Activated CD8-positive, alpha-beta memory T cell treated with anti-CD3 and anti-CD28 coated beads, Interleukin-2, amount 50 U/mL, for 48 hours (primary cell): ENCODE measurements around the gene PCARE.

Experiments used
- DNase-seq: peaks from one replicate; pipeline ENCODE4 v3.0.0-alpha.2; 2020

Gene PCARE

DNA sequence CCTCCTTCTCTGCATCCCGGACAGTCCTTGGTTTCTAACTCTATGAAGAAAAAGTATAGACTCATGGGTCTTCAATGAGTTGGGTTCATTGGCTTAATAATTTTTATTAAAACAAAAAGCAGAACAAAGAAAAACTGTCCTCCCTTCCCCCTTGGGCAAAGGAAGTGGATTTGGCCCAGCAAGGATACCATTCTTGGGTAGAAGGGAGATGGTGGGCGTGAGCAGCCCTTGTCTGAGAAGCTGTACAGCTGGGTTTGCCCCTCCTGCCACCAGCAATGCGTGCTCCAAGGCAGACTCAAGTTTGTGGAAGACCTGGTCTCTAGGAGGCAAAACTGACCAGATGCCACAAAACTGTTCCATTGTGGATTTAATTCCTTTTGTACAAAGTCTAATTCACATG lies 12.7 kb downstream of the PCARE start:
- no peak for DNase-seq

DNA sequence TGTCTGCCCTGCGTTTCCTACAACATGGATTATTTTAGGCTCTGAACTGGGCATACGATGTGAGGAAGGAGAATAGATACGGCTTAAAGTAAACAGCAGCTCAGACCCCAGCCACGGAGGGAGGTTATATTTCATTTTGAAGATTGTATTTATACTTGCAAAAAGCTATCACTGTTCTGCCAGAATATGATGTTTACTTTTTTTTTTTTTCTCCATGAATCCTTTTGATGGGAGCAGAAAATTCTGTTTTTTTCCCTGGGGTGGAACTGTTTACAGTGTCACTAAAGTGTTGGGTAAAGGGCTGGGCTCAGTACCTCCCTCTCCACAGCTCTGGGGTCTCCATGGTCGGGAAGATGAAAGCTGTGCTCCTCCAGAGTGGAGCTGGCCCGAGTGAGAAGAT lies 13.1 kb downstream of the PCARE start:
- DNase-seq = no peak

DNA sequence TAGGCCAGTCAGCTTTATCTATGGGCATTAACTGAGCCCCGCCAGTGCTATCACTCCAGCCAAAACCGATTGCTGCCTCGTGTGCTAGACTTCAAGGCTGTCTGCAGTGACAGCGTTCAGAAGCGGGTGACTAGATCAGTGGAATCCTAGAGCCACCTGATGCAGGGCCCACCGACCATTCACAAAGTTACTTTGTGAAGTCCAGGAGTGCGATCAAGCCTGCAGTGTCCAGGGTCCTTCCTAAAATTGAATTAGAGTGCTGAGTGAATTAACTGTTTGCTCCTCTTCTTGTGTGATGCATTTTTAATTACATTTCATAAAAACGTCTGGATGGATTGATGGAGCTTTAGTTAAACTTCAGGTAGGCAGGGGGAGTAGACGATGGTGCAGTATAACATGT lies 13.9 kb downstream of the PCARE start:
- no peak for DNase-seq

DNA sequence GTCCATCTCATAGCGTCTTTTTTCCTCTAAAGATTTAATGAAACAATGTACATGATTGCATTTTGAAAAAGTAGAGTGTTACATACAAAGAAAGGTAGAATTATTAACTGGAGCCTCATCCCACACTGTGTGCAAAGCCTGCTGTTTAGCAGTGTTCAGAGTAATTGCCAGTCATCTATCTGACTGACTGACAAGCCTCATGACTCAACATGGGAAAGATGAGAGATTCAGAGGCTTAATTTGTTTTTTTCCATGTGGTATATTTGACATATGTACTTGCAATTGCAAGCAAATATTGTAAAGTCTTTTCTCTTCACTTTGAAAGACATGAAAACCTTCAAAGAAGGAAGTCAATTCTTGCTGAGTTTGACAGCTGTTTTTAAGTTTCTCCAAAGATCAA lies 14.7 kb downstream of the PCARE start:
- no peak for DNase-seq

DNA sequence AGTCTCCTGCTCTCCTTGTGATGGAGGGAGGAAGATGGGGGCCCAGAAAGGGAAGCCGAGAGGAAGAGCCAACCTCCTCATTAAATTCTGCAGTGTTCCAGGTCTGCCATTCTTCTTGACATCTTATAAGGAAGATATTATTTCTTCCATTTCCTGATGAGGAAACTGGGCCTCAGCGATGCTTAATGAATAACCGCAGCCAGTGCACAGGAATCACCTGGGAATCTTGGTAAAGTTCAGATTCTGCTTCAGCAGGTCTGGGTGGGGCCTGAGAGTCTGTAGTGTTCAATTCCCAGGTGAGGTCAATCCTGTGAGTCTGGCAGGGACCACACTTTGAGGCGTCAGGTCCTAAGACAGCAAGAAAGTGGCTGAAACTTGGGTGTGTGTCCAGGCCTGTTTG lies 17.3 kb downstream of the PCARE start:
- DNase-seq = no peak

DNA sequence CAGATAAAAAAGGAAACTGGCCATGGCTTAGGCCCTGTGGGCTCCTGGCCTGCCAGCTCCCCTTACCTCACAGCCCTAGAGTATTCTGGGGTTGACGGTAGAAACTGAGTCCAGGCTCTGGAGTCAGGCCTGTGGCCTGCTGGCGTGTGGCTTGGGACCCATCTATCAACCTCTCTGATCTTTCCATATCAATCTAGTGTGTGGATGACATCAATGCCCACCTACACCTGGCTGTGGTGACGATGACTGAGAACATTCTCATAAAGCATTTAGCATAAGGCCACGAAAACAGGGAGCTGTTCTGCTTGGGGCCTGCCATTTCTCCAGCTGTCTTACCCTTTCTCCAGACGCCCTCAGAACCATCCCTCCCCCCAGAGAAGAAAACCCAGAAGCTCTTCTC lies 17.9 kb downstream of the PCARE start:
- DNase-seq = no peak

DNA sequence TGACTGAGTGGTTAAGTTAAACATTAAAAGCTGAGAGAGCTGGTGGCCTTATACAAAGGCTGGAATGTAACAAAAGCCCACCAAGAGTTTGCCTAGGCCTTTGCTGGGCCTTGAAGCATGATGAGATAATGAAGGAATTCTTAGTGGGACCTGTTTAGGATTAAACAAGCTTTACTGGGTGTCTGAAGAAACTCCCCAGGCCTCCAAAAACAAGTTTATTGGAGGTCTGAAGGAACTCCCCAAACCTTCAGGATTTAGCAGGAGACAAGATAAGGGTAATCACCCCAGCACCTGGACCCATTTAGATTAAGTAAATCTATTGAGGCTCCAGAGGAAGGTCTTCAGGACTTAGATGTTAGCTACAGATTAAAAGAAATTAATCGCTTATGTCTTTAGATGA lies 18.7 kb downstream of the PCARE start:
- DNase-seq = no peak

DNA sequence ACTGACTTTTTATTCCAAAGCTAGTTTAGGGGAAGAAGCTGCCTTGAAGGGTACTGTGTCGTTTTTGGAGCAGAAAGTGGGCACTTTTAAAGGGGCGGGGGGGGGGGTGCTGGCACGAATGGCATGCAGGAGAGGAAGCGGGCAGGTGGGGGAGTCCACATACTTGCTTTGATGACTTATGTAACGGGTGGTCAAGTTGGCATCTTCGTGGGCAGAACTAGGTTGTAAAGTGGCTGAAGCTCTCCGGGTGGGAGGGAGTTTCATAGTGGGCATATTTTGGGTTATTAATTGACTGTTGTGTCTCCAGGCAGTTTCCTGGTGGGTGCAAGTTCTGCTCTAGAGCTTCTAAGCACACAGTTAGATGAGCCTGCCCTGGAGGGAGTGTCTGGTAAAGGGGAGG lies 19.9 kb downstream of the PCARE start:
- DNase-seq = no peak

DNA sequence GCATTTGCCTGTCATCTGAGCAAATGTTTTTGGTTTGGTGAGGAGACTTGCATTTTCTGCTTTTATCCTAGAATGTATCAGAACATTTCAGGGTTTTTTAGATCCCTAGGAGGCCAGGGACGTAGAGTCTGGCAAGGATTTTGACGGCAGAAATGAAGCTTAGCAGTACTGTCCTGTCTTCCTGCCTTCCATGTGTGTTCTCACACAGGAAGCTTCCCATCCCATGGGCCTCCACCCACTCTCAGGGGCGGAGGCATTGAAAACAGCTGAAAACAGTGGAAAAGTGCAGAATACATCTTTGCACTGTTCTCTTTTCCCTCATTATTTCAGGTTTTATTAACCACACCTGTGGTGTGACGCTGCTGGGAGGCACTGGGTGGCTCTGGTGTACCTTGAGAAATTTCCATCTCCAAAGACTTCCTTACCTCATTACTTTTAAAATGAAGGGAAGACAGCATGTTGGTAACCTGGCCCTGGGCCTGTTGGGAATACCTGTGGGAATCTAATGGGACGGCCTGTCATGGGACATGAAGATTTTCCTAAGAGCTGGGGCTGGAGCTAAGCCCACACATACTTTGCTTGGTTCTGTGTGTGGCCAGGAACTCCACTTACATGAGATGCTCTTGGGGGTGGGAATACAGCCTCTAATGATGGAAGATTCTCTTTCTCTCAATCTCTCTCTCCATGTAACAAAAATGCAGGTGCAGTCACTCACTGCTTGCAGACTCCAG lies 20.5 kb downstream of the PCARE start:
- no peak for DNase-seq

DNA sequence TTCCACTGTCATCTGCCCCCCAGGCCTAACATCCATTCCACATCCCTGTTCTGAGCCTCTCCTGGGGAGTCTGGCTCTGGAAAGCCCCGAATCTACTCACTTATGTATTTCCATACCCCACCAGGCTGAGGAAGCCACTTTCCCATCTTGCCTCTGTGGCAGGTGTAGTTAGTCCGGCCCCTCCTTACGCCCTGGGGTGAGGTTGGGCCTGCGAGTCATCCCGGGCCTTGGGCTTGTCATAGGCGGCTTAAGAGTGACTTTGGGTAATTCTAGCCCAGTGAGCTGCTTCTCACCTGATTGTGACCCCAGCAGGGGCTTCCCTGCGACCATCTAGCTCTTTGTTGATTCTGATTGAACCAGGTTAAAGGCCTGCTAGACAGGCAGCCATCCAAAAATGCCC lies 21.1 kb downstream of the PCARE start:
- no peak for DNase-seq

DNA sequence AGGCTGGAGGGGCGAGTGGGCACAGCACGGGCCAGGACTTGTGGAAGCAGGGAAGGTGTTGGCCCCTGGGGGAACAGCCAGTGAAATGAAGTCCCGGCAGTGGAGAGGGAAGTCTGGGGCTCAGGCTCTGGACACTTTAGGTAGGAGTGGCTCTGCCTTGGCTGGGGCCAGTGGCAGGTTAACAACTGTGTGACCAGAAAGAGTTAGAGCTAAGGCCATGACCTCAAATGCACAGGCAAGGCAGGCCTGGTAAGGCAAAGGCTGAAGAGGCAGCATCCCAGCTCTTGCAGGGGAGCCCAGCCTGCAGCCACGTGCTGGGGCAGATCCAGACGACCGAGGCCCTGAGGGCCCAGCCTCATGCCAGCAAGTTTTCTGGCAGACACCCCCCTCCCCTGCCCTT lies 21.5 kb downstream of the PCARE start:
- no peak for DNase-seq

DNA sequence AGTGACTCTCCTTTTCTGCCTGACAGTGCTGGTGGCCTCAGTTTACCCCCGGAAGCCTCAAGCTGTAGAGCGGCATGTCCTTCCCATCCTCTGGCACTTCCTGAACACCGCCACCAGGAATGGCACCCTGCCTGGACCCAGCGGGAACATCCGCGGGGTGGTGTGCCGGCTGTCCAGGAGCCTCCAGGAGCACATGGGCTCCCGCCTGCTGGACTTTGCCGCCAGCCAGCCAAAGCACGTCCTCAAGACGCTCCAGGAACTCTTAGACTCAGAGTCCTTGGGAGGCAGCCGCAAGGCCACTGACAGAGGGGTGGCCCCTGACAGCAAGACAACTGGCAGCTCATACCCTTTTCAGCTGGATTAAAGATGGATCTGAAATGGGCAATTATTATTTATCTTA lies 22.6 kb downstream of the PCARE start:
- no peak for DNase-seq

DNA sequence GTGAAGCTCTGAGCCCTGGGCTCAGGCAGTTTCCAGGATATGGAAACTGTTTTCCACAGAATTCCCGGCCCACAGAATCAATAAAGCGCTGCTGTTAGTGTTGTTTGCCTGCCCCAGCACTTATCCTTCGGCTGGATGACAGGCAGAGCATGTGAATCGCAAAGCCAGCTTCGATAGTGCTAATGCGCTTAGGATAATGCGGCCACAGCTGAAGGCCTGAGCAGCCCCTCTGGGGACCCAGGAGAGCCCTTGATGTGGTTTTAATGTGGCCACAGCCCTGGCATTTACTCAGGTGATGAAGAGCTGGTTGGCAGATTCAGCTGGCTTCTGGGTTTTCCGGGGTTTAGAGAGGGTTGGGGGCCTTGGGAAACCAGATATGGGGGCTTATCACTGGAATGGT lies 23.7 kb downstream of the PCARE start:
- DNase-seq = no peak

DNA sequence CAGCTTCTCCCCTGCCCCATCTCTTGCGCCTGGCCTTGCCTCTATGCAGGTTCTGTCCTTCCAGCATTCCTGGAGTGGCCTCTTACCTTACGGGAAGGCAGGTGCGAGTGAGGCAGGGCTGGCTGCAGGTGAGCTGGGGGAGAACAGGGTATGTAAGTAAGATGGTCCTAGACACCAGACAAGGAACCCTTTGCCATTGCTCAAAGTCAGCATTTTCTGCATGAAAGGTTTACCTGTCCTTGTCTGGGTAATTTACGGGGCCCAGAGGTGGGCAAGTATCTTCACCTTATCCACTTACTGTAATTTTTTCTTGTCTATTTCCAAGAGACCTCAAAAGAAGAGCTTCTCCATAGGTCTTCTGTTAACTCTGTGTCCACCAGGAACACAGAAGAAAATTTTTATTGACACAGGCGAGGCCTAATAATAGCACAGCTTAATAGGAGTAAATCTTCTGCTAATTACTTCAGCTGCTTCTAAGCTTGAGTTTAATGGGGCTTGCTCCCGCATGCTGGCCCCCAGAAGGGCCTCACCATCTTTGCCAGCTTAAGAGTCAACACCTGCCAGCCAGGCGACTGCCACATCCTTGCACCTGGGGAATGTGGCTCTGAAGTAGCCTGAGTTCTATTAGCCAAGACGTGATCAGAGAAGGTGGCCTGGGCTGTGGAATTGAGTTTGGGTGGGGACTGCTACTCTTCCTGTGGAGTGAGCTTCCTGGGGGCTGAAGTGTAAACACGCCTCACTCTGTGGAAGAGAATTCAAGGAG lies 27.1 kb downstream of the PCARE start:
- DNase-seq = no peak

DNA sequence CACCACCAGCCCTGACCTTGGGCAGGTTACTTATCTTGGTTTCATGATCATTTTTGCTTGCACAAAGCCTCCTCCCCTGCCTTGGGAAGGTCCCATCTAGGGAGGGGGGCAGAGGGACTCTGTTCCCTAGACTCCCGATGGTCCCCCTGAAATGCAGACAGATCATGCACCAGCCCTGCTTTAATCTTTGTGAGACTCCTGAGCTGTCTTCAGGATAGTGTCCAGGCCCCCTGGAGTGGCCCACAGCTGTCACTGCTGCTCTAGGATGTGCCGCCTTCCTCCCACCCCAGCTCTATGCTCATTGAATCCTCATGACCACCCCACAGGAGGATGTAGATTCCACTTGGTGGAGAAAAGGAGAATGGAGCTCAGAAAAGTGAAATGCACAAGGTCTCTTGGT lies 28.0 kb downstream of the PCARE start:
- DNase-seq = no peak

DNA sequence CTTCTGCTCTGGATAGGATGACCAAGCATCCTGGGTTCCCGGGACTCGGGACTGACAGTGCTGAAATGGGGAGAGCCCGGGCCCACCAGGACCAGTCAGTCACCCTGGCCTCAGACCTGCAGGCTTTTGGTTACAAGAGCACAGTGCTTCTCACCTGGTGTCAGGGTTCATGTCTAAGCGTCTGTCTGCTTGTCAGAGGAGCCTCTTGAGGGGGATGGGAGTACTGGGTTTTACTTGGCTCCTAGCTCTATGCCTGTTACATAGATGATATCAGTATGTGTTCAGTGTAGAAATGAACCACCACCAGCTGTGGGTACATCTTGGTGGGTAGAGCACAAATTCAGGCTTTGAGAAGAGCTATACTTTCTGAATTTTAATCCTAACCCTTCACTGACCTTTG lies 29.9 kb downstream of the PCARE start:
- DNase-seq = no peak

DNA sequence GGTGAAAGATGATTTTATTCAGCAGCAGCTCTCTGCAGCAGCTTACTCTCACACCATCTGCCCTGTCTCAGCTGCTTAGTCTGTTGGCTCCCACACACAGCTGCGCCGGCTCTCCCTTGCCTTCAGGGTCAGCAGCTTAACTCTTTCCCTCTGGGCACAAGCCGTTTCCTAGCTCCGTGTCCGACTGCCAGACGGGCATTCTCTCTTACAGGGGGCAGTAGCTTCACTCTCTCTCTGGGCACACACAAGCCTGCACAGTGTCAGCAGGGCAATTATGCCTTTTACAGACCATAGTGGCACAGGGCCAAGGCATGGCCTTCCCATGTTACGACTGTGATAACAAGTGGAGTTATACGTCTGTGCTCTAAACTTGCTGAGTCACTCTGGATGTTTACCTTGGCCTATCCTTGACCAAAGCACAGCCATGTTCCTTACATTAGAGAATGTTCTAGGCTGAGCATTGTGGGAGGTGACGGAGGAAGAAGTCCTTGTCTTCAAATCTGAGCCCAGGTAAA lies 31.7 kb downstream of the PCARE start:
- DNase-seq = no peak

DNA sequence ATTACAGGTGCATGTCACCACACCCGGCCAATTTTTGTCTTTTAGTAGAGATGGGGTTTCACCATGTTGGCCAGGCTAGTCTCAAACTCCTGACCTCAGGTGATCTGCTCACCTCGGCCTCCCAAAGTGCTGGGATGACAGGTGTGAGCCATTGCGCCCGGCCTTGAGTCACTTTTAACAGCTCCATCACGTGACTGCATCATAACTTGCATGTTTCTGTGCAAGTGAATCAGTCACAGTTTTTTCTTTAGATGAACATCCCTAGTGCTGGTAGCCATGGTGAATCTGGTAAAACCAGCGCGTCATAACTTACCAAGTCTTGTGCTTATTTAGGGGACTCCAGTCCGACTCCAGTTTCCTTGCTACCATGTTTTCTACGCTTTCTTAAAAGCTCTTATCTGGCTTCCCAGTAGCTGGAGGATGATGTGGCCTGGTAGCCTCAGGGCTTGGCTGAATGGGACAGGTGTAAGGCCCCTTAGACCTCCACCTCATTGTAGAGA lies 33.1 kb downstream of the PCARE start:
- no peak for DNase-seq

DNA sequence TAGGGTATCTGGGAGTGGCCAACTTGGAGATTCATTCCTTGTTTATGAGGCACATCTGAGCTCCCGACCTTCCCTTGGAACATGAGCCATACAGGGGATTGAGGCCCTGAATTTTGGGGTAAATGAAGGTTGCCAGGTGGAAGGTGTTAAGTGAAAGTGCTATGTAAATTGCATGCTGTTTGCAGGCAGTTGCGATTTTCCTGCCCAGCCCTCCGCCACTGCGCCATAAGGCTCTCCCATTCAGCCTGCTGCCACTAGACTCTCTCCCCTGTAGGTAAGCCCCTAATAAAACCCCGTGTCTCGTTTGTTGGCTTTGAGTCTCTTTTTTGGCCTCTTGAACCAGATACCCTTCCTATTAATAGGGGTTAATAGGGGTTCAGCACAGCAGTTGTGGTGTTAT lies 33.8 kb downstream of the PCARE start:
- DNase-seq = no peak

DNA sequence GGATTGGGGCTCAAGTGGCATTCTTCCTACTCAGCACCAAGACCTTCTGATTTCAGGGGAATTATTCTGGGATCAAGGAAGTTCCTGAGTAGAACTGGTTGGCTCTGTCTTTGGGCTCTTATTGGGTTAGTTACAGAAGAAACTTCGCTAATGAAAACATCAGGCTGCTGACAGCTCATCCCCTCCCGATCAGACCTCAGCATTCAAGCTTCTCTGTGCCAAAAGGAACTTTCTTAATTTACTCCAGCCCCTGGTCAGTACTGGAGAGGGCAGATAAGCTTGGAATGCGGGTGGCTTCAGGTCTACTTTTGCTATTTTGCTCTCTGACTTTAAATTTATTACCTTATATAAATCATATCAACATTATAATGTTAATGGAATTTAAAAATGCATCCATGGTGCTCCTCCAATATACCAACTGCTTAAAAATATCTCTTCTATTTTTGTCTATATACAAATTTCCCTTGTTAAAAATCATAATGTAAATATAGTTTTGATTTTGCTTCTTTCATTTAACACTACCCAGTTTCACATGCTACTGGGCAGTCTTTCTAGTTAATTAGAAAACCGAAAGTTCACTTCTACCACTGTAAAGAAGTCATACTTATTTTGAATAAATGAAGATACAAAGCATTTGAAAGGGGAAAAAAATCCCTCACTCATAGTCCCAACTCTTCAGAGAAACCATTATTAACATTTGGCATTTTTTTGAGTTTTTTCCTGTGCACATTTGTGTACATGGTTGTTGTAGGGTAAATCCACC lies 34.4 kb downstream of the PCARE start:
- DNase-seq = no peak

DNA sequence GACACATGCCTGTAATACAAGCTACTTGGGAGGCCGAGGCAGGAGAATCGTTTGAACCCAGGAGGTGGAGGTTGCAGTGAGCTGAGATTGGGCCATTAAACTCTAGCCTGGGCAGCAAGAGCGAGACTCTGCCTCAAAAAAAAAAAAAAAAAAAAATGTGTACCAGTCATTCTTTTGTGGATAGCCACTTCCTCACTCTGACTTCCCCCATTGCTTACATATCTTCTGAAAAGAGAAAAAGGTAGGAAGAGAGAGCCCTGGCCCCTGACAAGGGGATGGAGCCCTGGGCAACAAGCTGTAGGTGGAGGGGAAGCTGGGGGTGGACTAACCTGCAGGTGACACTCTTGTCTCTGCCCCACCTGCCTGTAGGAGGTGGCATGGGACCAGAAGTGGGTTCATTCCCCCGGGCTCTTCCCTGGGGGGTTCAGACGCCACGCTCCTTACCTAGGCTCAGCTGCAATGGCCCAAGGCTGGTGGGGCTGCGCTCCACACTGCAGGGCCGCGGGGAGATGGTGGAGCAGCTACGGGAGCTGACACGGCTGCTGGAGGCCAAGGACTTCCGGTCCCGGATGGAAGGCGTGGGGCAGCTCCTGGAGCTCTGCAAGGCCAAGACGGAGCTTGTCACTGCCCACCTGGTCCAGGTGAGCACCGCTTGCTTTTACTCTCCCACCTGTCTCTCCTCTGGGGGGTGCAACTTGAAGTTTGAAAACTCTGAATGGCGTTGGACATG lies 39.1 kb downstream of the PCARE start:
- DNase-seq = no peak

DNA sequence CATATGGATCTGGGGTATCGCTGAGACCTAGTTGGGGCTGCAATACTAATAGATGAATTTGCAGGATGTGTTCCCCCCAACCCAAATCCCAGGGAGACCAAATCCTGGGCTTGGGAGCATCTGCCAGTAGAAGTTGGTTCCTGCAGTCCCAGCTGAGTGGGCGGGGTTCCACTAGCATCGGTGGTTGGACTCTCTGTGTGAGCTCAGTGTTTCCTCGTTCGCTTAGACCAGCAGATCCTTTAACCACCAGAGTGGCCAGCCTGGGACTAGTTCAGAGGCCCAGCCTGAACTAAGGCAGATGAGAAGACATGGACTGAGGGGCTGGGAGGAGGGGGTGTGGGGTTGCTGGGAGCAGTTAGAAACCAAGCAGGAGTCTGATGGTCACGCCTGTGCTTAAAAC lies 40.7 kb downstream of the PCARE start:
- no peak for DNase-seq

DNA sequence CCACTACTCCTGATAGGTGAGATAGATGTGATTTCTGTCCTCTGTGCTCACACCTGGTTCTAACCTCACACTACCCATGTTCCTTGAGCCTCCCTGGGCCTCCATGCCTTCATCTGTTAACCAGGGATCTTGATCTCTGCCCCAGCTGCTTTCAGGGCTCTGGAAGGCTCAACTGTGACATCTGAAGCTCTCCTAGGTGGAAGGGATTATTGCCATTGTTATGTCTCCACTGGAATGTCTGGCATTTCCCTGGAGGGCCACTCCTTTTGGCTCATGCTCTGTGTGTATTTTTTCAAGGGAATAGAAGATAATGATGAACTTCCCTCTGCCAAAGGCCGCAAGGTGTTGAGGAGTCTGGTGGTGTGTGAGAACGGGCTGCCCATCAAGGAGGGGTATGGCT lies 41.2 kb downstream of the PCARE start:
- DNase-seq = no peak
